ENCODE data around the gene GDPD4.
A peak's percentile ranks its signal among the peaks of the same experiment; 100 is the strongest.

The GDPD4 gene

GRCh38 chr11:77244277-77245027, 57.0 kb downstream of the GDPD4 start:
- DNase-seq (ENCODE audit: low read depth in 2 of 2): peak; percentile 95

- DNase-seq (ENCODE audit: low read depth in 2 of 2): no peak
These were observed 64.6 kb downstream of the GDPD4 start for GRCh38 chr11:77236901-77237300.

DNA sequence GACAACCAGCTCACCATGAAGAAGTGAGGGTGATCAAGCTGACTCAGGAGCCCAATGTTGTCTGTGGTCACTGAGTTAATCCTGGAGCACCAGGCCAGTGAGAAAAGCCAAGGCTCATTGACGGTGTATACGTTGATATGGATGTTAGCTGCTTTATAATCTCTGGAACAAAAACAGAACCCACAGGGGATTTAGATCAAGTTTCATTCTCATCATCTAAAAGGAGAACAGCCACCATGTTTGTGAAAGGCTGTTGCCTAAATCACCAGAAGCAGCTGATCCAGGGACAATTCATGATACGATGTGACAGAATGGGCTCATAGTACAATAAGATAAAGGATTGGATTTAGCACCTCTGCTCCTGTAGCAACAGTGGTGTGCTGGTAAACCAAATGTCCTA, 68.5 kb downstream of the GDPD4 start:
- no peak for DNase-seq (ENCODE audit: low read depth in 2 of 2)

DNA sequence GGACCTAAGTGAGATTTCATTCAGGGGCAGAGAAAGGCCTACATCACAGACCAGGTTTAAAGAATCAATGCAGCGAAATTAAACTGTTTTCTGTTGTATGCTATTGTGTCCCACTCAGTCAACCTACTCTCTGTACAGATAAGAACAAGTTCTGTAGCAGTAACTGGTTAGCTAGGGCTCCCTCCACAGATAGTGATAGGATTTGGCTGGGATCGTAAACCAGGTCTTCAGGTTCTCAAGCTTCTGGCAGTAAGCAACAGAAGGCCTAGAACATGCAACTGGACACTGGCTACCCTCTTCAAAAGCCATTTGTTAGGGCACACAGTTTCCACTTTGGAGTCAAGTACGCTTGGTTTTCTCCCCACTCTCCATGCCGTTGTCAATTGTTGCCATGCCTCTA, 69.2 kb downstream of the GDPD4 start:
- no peak for DNase-seq (ENCODE audit: low read depth in 2 of 2)

DNA sequence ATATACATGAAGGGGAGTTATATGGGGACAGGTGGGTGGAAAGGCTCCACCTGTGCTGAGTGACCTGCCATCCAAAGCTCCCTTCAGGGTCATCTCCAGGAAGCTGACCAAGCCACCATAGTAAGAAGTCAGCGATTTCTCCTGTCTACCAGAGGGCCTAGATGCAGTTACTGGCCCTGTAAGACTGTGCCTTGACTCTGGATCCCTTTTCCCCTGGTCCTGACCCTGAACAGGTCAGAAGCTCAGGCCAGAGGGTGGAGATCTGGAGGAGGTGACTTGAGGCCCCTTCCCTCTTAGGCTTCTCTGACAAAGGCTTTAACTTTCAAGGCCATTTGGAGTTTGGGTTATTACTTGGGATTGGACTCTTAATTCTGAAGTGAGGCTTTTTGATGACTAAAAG, 69.7 kb downstream of the GDPD4 start:
- no peak for DNase-seq (ENCODE audit: low read depth in 2 of 2)

DNA sequence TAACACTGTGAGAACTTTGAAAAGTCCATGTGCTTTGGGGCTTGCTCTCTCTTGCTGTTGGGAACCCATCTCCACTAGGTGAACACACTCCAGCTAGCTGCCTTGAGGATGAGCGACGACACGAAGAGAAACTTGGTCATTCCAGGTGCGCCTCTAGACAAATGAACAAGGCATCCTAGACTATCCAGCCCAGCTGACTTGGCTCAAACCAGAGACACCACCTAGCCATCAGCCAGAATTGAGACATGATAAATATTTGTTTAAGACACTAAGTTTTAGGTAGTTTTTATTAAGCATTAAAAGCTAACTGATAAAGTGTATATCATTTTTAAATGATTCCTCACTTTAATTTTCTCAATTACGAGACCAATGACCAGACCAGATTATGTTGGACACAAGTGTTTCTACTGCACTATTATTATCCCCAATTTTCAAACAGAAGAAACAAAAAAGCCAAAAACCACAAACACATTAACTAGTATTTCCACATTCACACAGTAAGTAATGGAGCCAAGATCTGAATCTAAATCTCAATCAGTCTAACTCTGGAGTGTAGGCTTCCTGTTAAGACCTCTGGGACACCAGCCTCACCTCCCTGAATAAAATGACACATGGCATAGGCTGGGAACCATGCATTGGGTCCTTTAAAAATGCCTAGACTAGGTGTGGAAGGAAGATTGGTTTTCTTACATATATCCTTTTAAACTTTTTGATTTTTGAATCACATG, 70.4 kb downstream of the GDPD4 start:
- DNase-seq (ENCODE audit: low read depth in 2 of 2): no peak

- no peak for DNase-seq (ENCODE audit: low read depth in 2 of 2)
These were observed 77.7 kb downstream of the GDPD4 start for GRCh38 chr11:77223797-77224196.

GRCh38 chr11:77217156-77217555, 84.3 kb downstream of the GDPD4 start:
- DNase-seq (ENCODE audit: low read depth in 2 of 2): no peak

DNA sequence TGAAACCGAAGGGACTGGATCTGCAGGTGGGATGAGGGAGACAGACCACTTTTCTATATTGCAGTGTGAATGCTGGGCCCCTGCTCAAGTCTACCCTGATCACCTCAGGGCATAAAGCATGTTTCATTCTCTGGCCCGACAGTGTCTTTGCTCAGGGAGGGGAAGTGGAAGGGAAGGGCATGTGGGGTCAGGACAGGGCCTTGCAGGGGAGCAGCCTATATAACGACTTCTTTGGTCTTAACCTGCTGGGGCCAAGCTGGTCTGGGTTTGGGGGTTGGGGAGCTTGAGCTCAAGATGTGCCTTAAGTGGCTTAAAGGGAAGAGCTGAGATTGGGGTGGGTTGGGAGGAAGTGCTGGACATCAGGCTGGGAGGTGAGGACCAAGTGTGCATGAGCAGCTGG, 86.4 kb downstream of the GDPD4 start:
- DNase-seq (ENCODE audit: low read depth in 2 of 2): no peak

GRCh38 chr11:77214557-77214956, 86.9 kb downstream of the GDPD4 start:
- DNase-seq (ENCODE audit: low read depth in 2 of 2): no peak

DNA sequence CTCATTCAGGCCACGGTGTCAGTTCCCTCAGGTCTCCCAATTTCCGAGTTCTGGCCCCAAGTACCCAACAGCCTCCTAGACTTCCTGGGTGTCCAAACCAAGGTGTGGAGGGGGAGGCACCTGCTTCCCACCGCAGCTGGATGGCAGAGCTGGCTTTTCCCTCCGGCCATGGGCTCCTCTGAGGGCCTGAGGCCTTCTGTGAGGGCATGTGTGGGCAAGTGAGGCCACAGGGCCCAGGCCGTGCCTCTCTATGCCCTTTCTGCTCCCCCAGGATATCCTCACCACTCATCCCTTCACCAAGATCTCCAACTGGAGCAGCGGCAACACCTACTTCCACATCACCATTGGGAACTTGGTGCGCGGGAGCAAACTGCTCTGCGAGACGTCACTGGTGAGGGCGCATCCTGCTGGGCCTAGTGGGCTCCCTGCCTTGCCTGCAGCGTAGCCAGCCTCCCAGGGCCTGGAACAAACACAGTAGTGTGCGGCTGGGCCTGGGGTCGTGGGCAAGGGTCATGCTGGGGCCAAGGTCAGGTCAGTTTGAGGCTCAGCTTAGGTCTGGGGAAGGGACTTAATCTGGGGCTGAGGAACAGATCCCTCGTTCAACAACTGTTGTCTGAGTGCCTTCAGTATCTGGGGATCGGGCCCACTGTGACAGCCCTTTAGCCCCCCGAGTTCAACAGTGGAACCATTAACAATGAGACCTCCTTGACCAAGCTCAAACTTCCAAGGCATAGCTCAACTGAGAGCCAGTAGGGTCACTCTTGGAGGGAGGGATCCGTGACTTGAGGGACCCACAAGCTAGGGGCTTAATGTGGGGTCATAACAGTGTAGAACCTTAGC, 87.7 kb downstream of the GDPD4 start:
- no peak for DNase-seq (ENCODE audit: low read depth in 2 of 2)

- no peak for DNase-seq (ENCODE audit: low read depth in 2 of 2)
These were observed 88.4 kb downstream of the GDPD4 start for GRCh38 chr11:77213029-77213579.

DNA sequence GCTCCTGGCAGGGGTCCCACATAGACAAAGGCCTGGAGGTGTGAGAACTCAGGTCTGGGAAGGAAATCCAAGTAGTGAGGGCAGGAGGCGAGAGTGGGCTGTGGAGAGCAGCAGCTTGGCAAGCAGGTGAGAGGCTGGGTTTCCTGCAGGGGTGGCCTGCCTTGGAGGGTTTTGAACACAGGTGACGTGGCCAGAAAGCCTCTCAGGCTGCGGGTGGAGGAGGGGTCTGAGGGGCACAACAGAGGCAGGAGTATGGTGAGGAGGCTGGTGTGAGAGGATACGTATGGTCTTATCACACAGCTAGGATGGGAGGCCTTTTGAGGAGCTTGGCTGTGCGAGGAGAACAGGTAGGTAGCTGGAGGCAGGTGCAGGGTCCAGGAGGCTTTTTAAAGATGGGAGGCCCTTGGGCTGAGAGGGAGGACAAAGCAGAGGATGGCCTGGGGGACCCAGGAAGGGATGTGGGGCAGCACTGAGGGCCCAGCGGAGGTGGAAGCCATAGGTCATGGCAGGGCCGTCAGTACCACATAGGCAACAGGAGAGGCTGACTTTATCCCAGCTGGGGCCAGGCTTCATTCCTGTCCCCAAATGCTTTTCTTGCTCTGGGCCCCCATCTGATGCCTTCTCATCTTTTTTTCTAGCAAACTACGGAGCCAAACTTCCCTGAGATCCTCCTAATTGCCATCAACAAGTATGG, 89.0 kb downstream of the GDPD4 start:
- no peak for DNase-seq (ENCODE audit: low read depth in 2 of 2)

DNA sequence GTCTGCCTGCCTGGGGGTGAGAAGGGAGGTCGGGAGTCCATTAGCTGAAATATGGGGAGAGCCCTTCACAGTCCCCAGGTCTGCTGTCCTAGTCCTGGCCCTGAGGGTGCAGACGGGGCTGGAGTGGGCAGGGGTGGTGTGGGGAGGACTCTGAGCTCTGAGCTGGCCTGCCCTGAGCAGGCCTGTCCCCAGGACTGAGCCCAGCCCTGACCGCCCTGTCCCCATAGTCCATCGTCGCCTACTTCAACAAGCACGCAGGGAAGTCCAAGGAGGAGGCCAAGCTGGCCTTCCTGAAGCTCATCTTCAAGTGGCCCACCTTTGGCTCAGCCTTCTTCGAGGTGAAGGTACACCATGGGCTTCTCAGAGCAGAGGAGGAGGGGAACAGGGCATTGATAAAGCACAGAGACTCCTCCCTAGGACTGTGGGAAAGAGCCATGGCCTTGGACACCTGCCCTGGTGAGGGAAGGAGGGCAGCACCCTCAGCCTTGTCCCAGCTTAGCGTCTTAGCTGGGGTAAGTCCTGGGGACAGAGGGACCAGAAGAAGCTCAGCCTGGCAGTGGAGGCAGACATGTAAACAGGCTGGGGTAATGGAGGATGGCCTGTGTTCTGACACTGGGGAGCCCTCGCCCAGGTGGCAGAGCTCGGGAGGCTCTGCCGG, 89.8 kb downstream of the GDPD4 start:
- no peak for DNase-seq (ENCODE audit: low read depth in 2 of 2)

GRCh38 chr11:77211040-77211451, 90.4 kb downstream of the GDPD4 start:
- DNase-seq (ENCODE audit: low read depth in 2 of 2): no peak

DNA sequence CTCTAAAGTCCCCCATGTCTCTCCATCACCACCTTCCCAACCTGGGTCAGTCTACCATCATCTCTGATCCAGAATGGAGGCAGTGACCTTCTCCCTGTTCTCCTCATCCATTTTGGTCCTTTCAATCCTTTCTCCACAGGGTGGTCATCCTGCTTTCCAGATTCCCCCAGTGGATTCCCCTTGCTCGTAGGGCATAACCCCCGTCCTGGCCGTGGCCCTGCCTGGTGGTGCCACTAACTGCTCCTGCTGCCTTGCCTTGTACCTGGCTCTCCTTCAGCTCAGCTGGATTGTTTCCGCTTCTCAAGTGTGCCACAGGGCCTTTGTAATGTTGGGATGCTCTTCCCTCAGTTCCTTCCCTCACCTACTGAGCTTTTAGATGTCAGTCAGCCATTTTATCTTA, 91.8 kb downstream of the GDPD4 start:
- DNase-seq (ENCODE audit: low read depth in 2 of 2): no peak

DNA sequence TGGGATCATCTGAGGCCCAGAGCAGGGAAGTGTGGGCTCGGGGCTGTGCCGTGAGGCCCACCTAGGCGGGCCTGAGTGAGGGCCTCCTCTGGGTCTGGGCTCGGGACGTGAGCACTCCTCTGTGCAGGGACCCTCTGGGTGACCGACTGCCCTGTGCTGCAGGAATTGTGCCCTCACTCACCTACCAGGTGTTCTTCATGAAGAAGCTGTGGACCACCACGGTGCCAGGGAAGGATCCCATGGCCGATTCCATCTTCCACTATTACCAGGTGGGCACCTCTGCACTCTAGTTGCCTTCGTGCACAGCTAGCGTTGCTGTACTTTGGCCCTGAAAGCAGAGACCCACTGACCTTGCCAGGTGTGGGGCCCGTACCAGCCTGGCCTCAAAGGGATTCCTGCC, 93.0 kb downstream of the GDPD4 start:
- no peak for DNase-seq (ENCODE audit: low read depth in 2 of 2)

- DNase-seq (ENCODE audit: low read depth in 2 of 2): no peak
These were observed 93.7 kb downstream of the GDPD4 start for GRCh38 chr11:77207618-77208313.

DNA sequence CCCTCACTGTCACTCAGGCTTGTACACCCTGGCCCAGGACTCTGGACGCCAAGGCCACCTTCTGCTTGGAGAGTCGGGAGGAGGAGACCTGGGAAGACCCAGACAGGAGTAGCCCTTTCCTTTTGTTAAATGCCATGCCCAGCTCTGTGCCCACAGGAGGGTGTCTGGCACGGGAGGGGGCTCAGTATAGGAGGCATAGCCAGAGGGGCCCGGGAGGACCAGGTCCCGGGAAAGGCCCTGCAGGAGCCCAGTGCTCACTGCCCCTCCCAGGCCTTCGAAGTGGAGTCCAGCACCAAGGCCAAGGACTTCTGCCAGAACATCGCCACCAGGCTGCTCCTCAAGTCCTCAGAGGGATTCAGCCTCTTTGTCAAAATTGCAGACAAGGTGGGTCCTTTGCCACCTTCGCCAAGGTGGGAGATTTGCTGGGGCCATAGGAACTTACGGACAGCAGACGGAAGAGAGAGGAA, 94.4 kb downstream of the GDPD4 start:
- DNase-seq (ENCODE audit: low read depth in 2 of 2): no peak

GRCh38 chr11:77206264-77207018, 95.0 kb downstream of the GDPD4 start:
- DNase-seq (ENCODE audit: low read depth in 2 of 2): no peak
